ENCODE data around the gene VWF. TPM values are rescaled to one million over a fixed set of nuclear protein-coding genes. Genes with fewer than 3 reads are reported as not detected.
"Not testable (repeated sequence)": the region's sequence is repeated elsewhere in the genome, so short reads cannot be mapped to it uniquely, and the experiment has no call there.

VWF gene
- total RNA-seq, 2 donors from 2014 or later, result 164 to 251 TPM

DNA sequence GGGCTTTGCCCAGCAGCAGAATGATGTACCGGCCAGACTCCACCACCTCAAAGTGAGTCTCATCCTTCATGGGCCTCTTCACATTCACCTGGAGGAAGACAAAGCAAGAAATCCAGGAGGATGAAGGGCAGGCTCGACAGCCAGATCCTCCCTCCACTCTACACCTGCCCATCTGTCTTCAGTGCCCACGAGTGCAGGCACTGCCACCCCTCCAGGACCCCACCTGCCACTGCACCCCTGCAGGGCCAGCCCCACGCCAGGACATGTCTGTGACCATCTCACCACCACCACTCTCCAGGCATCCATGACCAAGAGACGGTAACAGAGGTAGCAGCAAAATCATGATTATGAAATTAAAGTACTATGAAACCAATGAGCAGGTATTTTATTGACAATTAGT lies 95.1 kb downstream of the VWF start:
- peaks cover 4% of the 10 kb centered on the region for H3K9me3 ChIP-seq
- H3K27me3 ChIP-seq (replicated peaks; ENCODE audit: insufficient read depth), result no peaks in the 10 kb centered on the region
- no peak overlapping the region for H3K27ac ChIP-seq
- no peaks in the 10 kb centered on the region for H3K4me1 ChIP-seq (ENCODE audit: control insufficient read depth in 1 of 2, low read depth in 2 of 2)
- H3K36me3 ChIP-seq, result no peaks in the 10 kb centered on the region
- TF ChIP-seq, protein P1, sequence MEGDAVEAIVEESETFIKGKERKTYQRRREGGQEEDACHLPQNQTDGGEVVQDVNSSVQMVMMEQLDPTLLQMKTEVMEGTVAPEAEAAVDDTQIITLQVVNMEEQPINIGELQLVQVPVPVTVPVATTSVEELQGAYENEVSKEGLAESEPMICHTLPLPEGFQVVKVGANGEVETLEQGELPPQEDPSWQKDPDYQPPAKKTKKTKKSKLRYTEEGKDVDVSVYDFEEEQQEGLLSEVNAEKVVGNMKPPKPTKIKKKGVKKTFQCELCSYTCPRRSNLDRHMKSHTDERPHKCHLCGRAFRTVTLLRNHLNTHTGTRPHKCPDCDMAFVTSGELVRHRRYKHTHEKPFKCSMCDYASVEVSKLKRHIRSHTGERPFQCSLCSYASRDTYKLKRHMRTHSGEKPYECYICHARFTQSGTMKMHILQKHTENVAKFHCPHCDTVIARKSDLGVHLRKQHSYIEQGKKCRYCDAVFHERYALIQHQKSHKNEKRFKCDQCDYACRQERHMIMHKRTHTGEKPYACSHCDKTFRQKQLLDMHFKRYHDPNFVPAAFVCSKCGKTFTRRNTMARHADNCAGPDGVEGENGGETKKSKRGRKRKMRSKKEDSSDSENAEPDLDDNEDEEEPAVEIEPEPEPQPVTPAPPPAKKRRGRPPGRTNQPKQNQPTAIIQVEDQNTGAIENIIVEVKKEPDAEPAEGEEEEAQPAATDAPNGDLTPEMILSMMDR (IDR thresholded peaks at IDR 0.05), result no peak
- no peak for ATAC-seq (ENCODE audit: insufficient number of reproducible peaks, low FRiP score, low read depth)
- DNase-seq (ENCODE audit: low spot score), result no peak
- no peak overlapping the region for H3K4me3 ChIP-seq

- Histone ChIP-seq H3K36me3 (no peaks in the 10 kb centered on the region), H3K9me3 (peaks cover 4% of the 10 kb centered on the region), H3K4me1 (ENCODE audit: control insufficient read depth in 1 of 2, low read depth in 2 of 2) (no peaks in the 10 kb centered on the region), H3K27me3 (replicated peaks; ENCODE audit: insufficient read depth) (no peaks in the 10 kb centered on the region), H3K4me3 (no peak overlapping the region), H3K27ac (no peak overlapping the region)
- TF ChIP-seq, protein P1 (IDR thresholded peaks at IDR 0.05), result no peak
- ATAC-seq (ENCODE audit: insufficient number of reproducible peaks, low FRiP score, low read depth), result no peak
- DNase-seq (ENCODE audit: low spot score), result no peak
These were observed 97.5 kb downstream of the VWF start for GRCh38 chr12:6026998-6027397.

GRCh38 chr12:6025703-6026298 lies 98.7 kb downstream of the VWF start:
- H3K9me3 ChIP-seq; H3K4me1 ChIP-seq (ENCODE audit: control insufficient read depth in 1 of 2, low read depth in 2 of 2); ATAC-seq (ENCODE audit: insufficient number of reproducible peaks, low FRiP score, low read depth); H3K36me3 ChIP-seq; H3K27ac ChIP-seq; H3K27me3 ChIP-seq (replicated peaks; ENCODE audit: insufficient read depth); H3K4me3 ChIP-seq; DNase-seq (ENCODE audit: low spot score): not testable (repeated sequence)

DNA sequence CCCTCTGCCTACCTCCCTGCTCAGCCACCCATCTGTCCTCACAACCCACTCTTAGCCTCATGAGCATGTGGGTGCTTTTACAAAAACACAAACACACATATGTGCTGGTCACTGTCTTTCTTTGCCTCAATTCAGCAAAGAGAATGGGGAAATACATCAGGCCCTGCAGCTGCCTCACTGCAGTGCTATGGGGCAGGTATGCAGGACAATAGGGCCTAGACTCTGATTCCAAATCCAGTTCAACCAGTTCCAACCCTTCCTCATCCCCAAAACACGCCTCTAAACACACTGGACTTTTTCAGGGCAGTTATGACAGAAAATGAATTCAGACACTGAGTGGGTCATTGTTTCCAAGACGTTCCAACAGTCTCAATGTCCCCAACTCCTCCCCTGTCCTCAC lies 100.4 kb downstream of the VWF start:
- not testable (repeated sequence) for H3K9me3 ChIP-seq; DNase-seq (ENCODE audit: low spot score); ATAC-seq (ENCODE audit: insufficient number of reproducible peaks, low FRiP score, low read depth); H3K36me3 ChIP-seq; H3K27ac ChIP-seq; H3K27me3 ChIP-seq (replicated peaks; ENCODE audit: insufficient read depth); H3K4me3 ChIP-seq; H3K4me1 ChIP-seq (ENCODE audit: control insufficient read depth in 1 of 2, low read depth in 2 of 2)

DNA sequence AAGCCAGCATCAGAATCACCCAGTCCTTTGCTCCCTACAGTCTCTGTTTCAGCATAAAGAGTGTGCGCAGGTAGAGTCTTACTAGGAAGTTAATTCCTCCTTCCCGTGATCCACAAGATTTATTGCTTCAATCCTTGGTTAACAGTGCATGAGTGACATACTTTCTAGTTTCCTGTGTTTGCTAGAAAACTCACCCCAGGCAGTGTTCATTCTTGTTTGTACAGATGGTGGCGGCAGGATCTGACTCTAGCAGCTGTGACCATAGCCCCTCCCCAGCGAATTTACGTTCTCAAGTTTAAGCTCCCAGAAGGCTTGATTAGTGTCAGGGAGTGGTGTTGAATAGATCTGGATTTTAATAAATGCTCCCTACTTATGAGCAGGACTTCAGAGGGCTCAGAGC lies 103.5 kb downstream of the VWF start:
- no peak overlapping the region for H3K27ac ChIP-seq
- DNase-seq (ENCODE audit: low spot score), result no peak

DNA sequence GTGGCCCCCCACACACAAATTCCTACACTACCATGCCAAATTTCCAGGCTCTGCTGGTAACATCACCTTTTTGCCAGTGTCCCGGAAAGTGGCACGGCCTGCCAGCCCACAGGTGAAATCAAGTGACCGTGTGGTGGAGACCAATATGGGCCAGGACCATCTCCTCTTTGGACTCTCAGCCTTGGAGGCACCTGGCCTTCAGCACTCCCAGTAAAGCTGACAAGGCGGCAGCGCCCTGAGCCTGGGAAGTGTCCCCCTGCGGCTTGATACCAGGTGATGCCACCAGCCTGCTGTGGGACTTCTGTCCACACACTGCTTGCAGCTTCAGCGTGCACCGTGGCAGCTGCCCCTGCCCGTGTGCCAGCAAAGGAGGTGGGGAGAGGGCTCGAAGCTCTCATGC lies 104.0 kb downstream of the VWF start:
- not testable (repeated sequence) for DNase-seq (ENCODE audit: low spot score); H3K9me3 ChIP-seq; ATAC-seq (ENCODE audit: insufficient number of reproducible peaks, low FRiP score, low read depth); H3K27me3 ChIP-seq (replicated peaks; ENCODE audit: insufficient read depth); H3K4me3 ChIP-seq; H3K4me1 ChIP-seq (ENCODE audit: control insufficient read depth in 1 of 2, low read depth in 2 of 2); H3K27ac ChIP-seq; H3K36me3 ChIP-seq

More for the DNA sequence above, 103.5 kb downstream of the VWF start:
- H3K27me3 ChIP-seq (replicated peaks; ENCODE audit: insufficient read depth), result no peaks in the 10 kb centered on the region
- TF ChIP-seq, protein P1 (IDR thresholded peaks at IDR 0.05), result no peak
- H3K9me3 ChIP-seq, result no peaks in the 10 kb centered on the region
- no peaks in the 10 kb centered on the region for H3K36me3 ChIP-seq
- no peak overlapping the region for H3K4me3 ChIP-seq
- ATAC-seq (ENCODE audit: insufficient number of reproducible peaks, low FRiP score, low read depth), result no peak
- H3K4me1 ChIP-seq (ENCODE audit: control insufficient read depth in 1 of 2, low read depth in 2 of 2), result no peaks in the 10 kb centered on the region

GRCh38 chr12:6019256-6019655 lies 105.2 kb downstream of the VWF start:
- ATAC-seq (ENCODE audit: insufficient number of reproducible peaks, low FRiP score, low read depth), result not testable (repeated sequence)

More at GRCh38 chr12:6019256-6019655, 105.2 kb downstream of the VWF start:
- not testable (repeated sequence) for H3K4me1 ChIP-seq (ENCODE audit: control insufficient read depth in 1 of 2, low read depth in 2 of 2); H3K9me3 ChIP-seq; H3K4me3 ChIP-seq; H3K36me3 ChIP-seq; H3K27ac ChIP-seq; H3K27me3 ChIP-seq (replicated peaks; ENCODE audit: insufficient read depth); DNase-seq (ENCODE audit: low spot score)
